ENCODE results near the gene FAM151A. TPM values are rescaled to one million over a fixed set of nuclear protein-coding genes. Genes with fewer than 3 reads are reported as not detected.

Gene FAM151A
- total and polyA plus RNA-seq, 3 experiments from 2014 or later: not detected

GRCh38 chr1:54603241-54603640 is 20.1 kb downstream of the FAM151A start:
- H3K27ac Mint-ChIP-seq: peak overlapping the region in 1 of 8 donors; percentile 67
- H3K36me3 ChIP-seq (ENCODE audit: insufficient read depth, low read length): no peaks in the 10 kb centered on the region
- CTCF ChIA-PET: no interaction called here

DNA sequence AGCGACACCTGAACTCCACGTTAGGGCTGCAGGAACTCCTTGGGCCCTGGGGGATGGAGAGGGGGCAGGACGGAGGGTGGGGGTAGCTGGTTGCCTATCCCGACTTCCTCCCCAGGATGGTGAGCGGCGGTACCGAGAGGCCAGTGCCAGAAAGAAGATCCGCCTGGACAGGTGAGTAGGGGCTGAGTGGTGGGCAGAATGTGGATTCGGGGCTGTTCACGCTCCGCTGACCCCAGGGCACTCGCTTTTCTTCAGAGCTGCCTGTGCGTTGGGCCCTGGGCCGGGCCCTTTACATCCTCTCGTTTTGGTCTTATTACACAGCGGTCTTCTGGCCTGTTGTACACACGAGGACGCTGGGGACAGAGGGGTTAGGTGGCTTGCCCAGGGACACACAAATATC is 20.8 kb downstream of the FAM151A start:
- ChIA-PET CTCF (no interaction called here), POLR2A (no interaction called here)
- Mint-ChIP-seq H3K4me1 (peaks cover 10 to 15% (median 10%) of the 10 kb centered on the region in 3 donors), H3K27ac (peak overlapping the region in 1 of 8 donors; percentile 23), H3K27me3 (no peaks in the 10 kb centered on the region), H3K9me3 (no peaks in the 10 kb centered on the region), H3K4me3 (no peak overlapping the region), H3K36me3 (no peaks in the 10 kb centered on the region)
- H3K27me3 ChIP-seq (ENCODE audit: insufficient read depth, low read length, poor library complexity, severe bottlenecking): no peaks in the 10 kb centered on the region
- H3K9me3 ChIP-seq (ENCODE audit: low read length): no peaks in the 10 kb centered on the region
- peaks cover 10% of the 10 kb centered on the region for H3K4me1 ChIP-seq (ENCODE audit: insufficient read depth, low read length)
- no peak overlapping the region for H3K27ac ChIP-seq (ENCODE audit: low read depth, low read length)
- no peak for DNase-seq
- no peaks in the 10 kb centered on the region for H3K36me3 ChIP-seq (ENCODE audit: insufficient read depth, low read length)
- no peak overlapping the region for H3K4me3 ChIP-seq (ENCODE audit: low read length)

More at GRCh38 chr1:54603241-54603640, 20.1 kb downstream of the FAM151A start:
- Histone ChIP-seq H3K4me3 (ENCODE audit: low read length) (no peak overlapping the region), H3K4me1 (ENCODE audit: insufficient read depth, low read length) (peaks cover 10% of the 10 kb centered on the region), H3K27me3 (ENCODE audit: insufficient read depth, low read length, poor library complexity, severe bottlenecking) (no peaks in the 10 kb centered on the region), H3K27ac (ENCODE audit: low read depth, low read length) (no peak overlapping the region), H3K9me3 (ENCODE audit: low read length) (no peaks in the 10 kb centered on the region)
- no peaks in the 10 kb centered on the region for H3K27me3 Mint-ChIP-seq
- POLR2A ChIA-PET: no interaction called here
- peaks cover 10 to 15% (median 10%) of the 10 kb centered on the region in 3 donors for H3K4me1 Mint-ChIP-seq
- no peak overlapping the region for H3K4me3 Mint-ChIP-seq
- DNase-seq: no peak
- H3K36me3 Mint-ChIP-seq: no peaks in the 10 kb centered on the region
- H3K9me3 Mint-ChIP-seq: no peaks in the 10 kb centered on the region

DNA sequence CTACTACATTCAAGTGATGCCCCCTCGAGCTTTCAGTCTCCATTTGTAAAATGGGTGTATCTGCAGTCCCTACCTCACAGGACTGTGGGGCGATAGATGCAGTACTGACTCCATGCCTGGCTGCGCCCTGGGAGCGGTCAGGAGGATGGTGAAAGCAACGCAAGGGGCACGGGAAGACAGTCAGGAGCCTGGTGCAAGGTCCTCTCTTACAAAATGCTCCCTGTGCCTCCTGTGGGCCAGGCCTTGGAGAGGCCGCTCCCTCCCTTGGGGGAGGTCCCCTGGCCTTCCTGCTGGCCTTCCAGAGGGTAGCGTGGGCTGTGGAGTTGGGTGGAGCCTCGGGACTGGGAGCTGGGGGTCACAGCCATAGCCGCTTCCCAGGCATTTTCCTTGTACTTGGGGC is 21.6 kb downstream of the FAM151A start:
- CTCF ChIA-PET: no interaction called here
- no peaks in the 10 kb centered on the region for H3K27me3 Mint-ChIP-seq

GRCh38 chr1:54600947-54601721 is 22.2 kb downstream of the FAM151A start:
- H3K27me3 Mint-ChIP-seq: no peaks in the 10 kb centered on the region
- ChIA-PET POLR2A (no interaction called here), CTCF (no interaction called here)
- peaks cover 10 to 15% (median 10%) of the 10 kb centered on the region in 3 donors for H3K4me1 Mint-ChIP-seq
- no peak overlapping the region for H3K27ac Mint-ChIP-seq
- H3K27ac ChIP-seq (ENCODE audit: low read depth, low read length): no peak overlapping the region
- no peak overlapping the region for H3K4me3 ChIP-seq (ENCODE audit: low read length)
- DNase-seq: no peak
- H3K4me1 ChIP-seq (ENCODE audit: insufficient read depth, low read length): peaks cover 10% of the 10 kb centered on the region
- H3K27me3 ChIP-seq (ENCODE audit: insufficient read depth, low read length, poor library complexity, severe bottlenecking): no peaks in the 10 kb centered on the region
- H3K36me3 Mint-ChIP-seq: no peaks in the 10 kb centered on the region
- H3K9me3 ChIP-seq (ENCODE audit: low read length): no peaks in the 10 kb centered on the region
- H3K9me3 Mint-ChIP-seq: no peaks in the 10 kb centered on the region
- H3K36me3 ChIP-seq (ENCODE audit: insufficient read depth, low read length): no peaks in the 10 kb centered on the region
- no peak overlapping the region for H3K4me3 Mint-ChIP-seq

More for the DNA sequence above, 21.6 kb downstream of the FAM151A start:
- DNase-seq: no peak
- Mint-ChIP-seq H3K27ac (no peak overlapping the region), H3K4me1 (peaks cover 10 to 15% (median 10%) of the 10 kb centered on the region in 3 donors), H3K9me3 (no peaks in the 10 kb centered on the region), H3K36me3 (no peaks in the 10 kb centered on the region), H3K4me3 (no peak overlapping the region)
- Histone ChIP-seq H3K9me3 (ENCODE audit: low read length) (no peaks in the 10 kb centered on the region), H3K27me3 (ENCODE audit: insufficient read depth, low read length, poor library complexity, severe bottlenecking) (no peaks in the 10 kb centered on the region), H3K36me3 (ENCODE audit: insufficient read depth, low read length) (no peaks in the 10 kb centered on the region), H3K27ac (ENCODE audit: low read depth, low read length) (no peak overlapping the region), H3K4me3 (ENCODE audit: low read length) (no peak overlapping the region), H3K4me1 (ENCODE audit: insufficient read depth, low read length) (peaks cover 10% of the 10 kb centered on the region)
- POLR2A ChIA-PET: no interaction called here

GRCh38 chr1:54599211-54599823 is 24.0 kb downstream of the FAM151A start:
- Mint-ChIP-seq H3K36me3 (no peaks in the 10 kb centered on the region), H3K9me3 (no peaks in the 10 kb centered on the region), H3K27me3 (no peaks in the 10 kb centered on the region), H3K27ac (no peak overlapping the region), H3K4me3 (no peak overlapping the region), H3K4me1 (peaks cover 2 to 3% (median 2%) of the 10 kb centered on the region in 3 donors)
- DNase-seq: no peak
- Histone ChIP-seq H3K36me3 (ENCODE audit: insufficient read depth, low read length) (no peaks in the 10 kb centered on the region), H3K9me3 (ENCODE audit: low read length) (no peaks in the 10 kb centered on the region), H3K4me1 (ENCODE audit: insufficient read depth, low read length) (peaks cover under 1% of the 10 kb centered on the region), H3K27me3 (ENCODE audit: insufficient read depth, low read length, poor library complexity, severe bottlenecking) (no peaks in the 10 kb centered on the region), H3K4me3 (ENCODE audit: low read length) (no peak overlapping the region), H3K27ac (ENCODE audit: low read depth, low read length) (no peak overlapping the region)
- POLR2A ChIA-PET: no interaction called here
- CTCF ChIA-PET: no interaction called here

GRCh38 chr1:54597455-54598030 is 25.8 kb downstream of the FAM151A start:
- Histone ChIP-seq H3K9me3 (ENCODE audit: low read length) (no peaks in the 10 kb centered on the region), H3K27me3 (ENCODE audit: insufficient read depth, low read length, poor library complexity, severe bottlenecking) (no peaks in the 10 kb centered on the region), H3K4me3 (ENCODE audit: low read length) (no peak overlapping the region), H3K36me3 (ENCODE audit: insufficient read depth, low read length) (no peaks in the 10 kb centered on the region), H3K27ac (ENCODE audit: low read depth, low read length) (no peak overlapping the region), H3K4me1 (ENCODE audit: insufficient read depth, low read length) (no peaks in the 10 kb centered on the region)
- no peak for DNase-seq
- no peaks in the 10 kb centered on the region for H3K27me3 Mint-ChIP-seq
- ChIA-PET POLR2A (no interaction called here), CTCF (no interaction called here)
- no peaks in the 10 kb centered on the region for H3K36me3 Mint-ChIP-seq
- H3K4me1 Mint-ChIP-seq: no peaks in the 10 kb centered on the region
- no peak overlapping the region for H3K27ac Mint-ChIP-seq
- no peak overlapping the region for H3K4me3 Mint-ChIP-seq
- H3K9me3 Mint-ChIP-seq: no peaks in the 10 kb centered on the region

- Mint-ChIP-seq H3K4me3 (no peak overlapping the region), H3K9me3 (no peaks in the 10 kb centered on the region), H3K27ac (no peak overlapping the region), H3K4me1 (no peaks in the 10 kb centered on the region), H3K27me3 (no peaks in the 10 kb centered on the region), H3K36me3 (no peaks in the 10 kb centered on the region)
- Histone ChIP-seq H3K4me1 (ENCODE audit: insufficient read depth, low read length) (no peaks in the 10 kb centered on the region), H3K4me3 (ENCODE audit: low read length) (no peak overlapping the region), H3K9me3 (ENCODE audit: low read length) (no peaks in the 10 kb centered on the region), H3K36me3 (ENCODE audit: insufficient read depth, low read length) (no peaks in the 10 kb centered on the region), H3K27me3 (ENCODE audit: insufficient read depth, low read length, poor library complexity, severe bottlenecking) (no peaks in the 10 kb centered on the region), H3K27ac (ENCODE audit: low read depth, low read length) (no peak overlapping the region)
- POLR2A ChIA-PET: no interaction called here
- CTCF ChIA-PET: no interaction called here
- DNase-seq: no peak
These were observed 26.6 kb downstream of the FAM151A start for GRCh38 chr1:54596756-54597155.

GRCh38 chr1:54595956-54596498 is 27.3 kb downstream of the FAM151A start:
- H3K4me1 ChIP-seq (ENCODE audit: insufficient read depth, low read length): no peaks in the 10 kb centered on the region
- CTCF ChIA-PET: no interaction called here
- Mint-ChIP-seq H3K27ac (no peak overlapping the region), H3K36me3 (no peaks in the 10 kb centered on the region), H3K27me3 (no peaks in the 10 kb centered on the region), H3K4me1 (no peaks in the 10 kb centered on the region), H3K9me3 (no peaks in the 10 kb centered on the region), H3K4me3 (no peak overlapping the region)
- H3K4me3 ChIP-seq (ENCODE audit: low read length): no peak overlapping the region
- H3K27ac ChIP-seq (ENCODE audit: low read depth, low read length): no peak overlapping the region
- POLR2A ChIA-PET: no interaction called here
- no peak for DNase-seq
- no peaks in the 10 kb centered on the region for H3K36me3 ChIP-seq (ENCODE audit: insufficient read depth, low read length)
- no peaks in the 10 kb centered on the region for H3K9me3 ChIP-seq (ENCODE audit: low read length)
- no peaks in the 10 kb centered on the region for H3K27me3 ChIP-seq (ENCODE audit: insufficient read depth, low read length, poor library complexity, severe bottlenecking)

Data from CD8-positive, alpha-beta memory T cell (primary cell).